Neural cell (in vitro differentiated cells): ENCODE measurements around the gene IMPA2. TPM values are rescaled to one million over a fixed set of nuclear protein-coding genes. Genes with fewer than 3 reads are reported as not detected.
"Not testable (repeated sequence)": the region's sequence is repeated elsewhere in the genome, so short reads cannot be mapped to it uniquely, and the experiment has no call there.

Source experiments
- H2AFZ ChIP-seq: fragments of 200-600, 300-800 bp; sonication (generic), shearing (Covaris generic); 2 replicates; pipeline ENCODE4 v1.6.0; 2014; ENCODE audit warnings: low read depth, mild to moderate bottlenecking, antibody characterized with exemption, low read length, moderate library complexity
- H3F3A ChIP-seq: fragments of 200-600 bp; shearing (Covaris generic); 2 replicates; pipeline ENCODE4 v1.6.1; 2016; ENCODE audit warnings: mild to moderate bottlenecking, moderate library complexity, mixed read lengths, antibody characterized with exemption, low read length; ENCODE audit not compliant: insufficient read depth, poor library complexity, severe bottlenecking
- H3K27ac ChIP-seq: fragments of 200-600, 300-800 bp; sonication (generic), shearing (Covaris generic); 2 replicates; pipeline ENCODE4 v1.5.1; 2014; ENCODE audit warnings: mild to moderate bottlenecking, low read length, moderate library complexity
- H3K27me3 ChIP-seq: fragments of 300-800, 200-600 bp; sonication (generic), shearing (Covaris generic); 2 replicates; pipeline ENCODE4 v1.6.0; 2014; ENCODE audit warnings: mild to moderate bottlenecking, low read depth, low read length, moderate library complexity; ENCODE audit not compliant: insufficient read depth
- H3K36me3 ChIP-seq: fragments of 300-800, 200-600 bp; sonication (generic), shearing (Covaris generic); 2 replicates; pipeline ENCODE4 v1.5.1; 2014; ENCODE audit warnings: mild to moderate bottlenecking, antibody characterized with exemption, low read length, moderate library complexity; ENCODE audit not compliant: insufficient read depth
- H3K4me2 ChIP-seq: fragments of 300-800, 200-600 bp; sonication (generic), shearing (Covaris generic); 2 replicates; pipeline ENCODE4 v1.6.0; 2014; ENCODE audit warnings: mild to moderate bottlenecking, low read length
- H3K4me3 ChIP-seq: fragments of 300-800, 200-600 bp; sonication (generic), shearing (Covaris generic); 2 replicates; pipeline ENCODE4 v1.5.1; 2014; ENCODE audit warnings: mild to moderate bottlenecking, low read length, moderate library complexity
- H3K79me2 ChIP-seq: fragments of 200-600 bp; shearing (Covaris generic); replicated peaks from 2 replicates; pipeline ENCODE4 v1.6.0; 2014; ENCODE audit warnings: mild to moderate bottlenecking, low read length, moderate library complexity; ENCODE audit not compliant: insufficient read depth
- H3K9ac ChIP-seq: fragments of 300-800, 200-600 bp; sonication (generic), shearing (Covaris generic); 2 replicates; pipeline ENCODE4 v1.6.1; 2016; ENCODE audit warnings: mild to moderate bottlenecking, low read length, mixed read lengths
- H3K9me2 ChIP-seq: fragments of 200-600 bp; shearing (Covaris generic); 2 replicates; pipeline ENCODE4 v1.6.1; 2016; ENCODE audit warnings: mild to moderate bottlenecking, low read length, mixed read lengths; ENCODE audit not compliant: insufficient read depth
- H3K9me3 ChIP-seq: fragments of 200-600, 300-800 bp; sonication (generic), shearing (Covaris generic); 2 replicates; pipeline ENCODE4 v1.6.1; 2016; ENCODE audit warnings: mild to moderate bottlenecking, mixed run types, low read length, moderate library complexity, mixed read lengths
- H4K20me1 ChIP-seq: fragments of 200-600 bp; shearing (Covaris generic); 2 replicates; pipeline ENCODE4 v1.6.1; 2016; ENCODE audit warnings: mild to moderate bottlenecking, mixed run types; ENCODE audit not compliant: insufficient read depth
- CTCF ChIP-seq: fragments of 450-650 bp; IDR thresholded peaks from 2 replicates; pipeline ENCODE4 v1.5.1; 2014; ENCODE audit warnings: antibody characterized with exemption, mild to moderate bottlenecking, moderate library complexity; ENCODE audit not compliant: poor library complexity, severe bottlenecking
- EP300 ChIP-seq: fragments of 450-650 bp; conservative IDR thresholded peaks from 2 replicates; pipeline ENCODE4 v1.6.1; 2014; ENCODE audit warnings: antibody characterized with exemption, mild to moderate bottlenecking, moderate library complexity; ENCODE audit not compliant: poor library complexity, severe bottlenecking
- EZH2 ChIP-seq: fragments of 200-600, 300-800 bp; shearing (Covaris generic), sonication (generic); IDR thresholded peaks from 2 replicates; pipeline ENCODE4 v1.6.1; 2014; ENCODE audit warnings: antibody characterized with exemption, low read length, borderline replicate concordance, mild to moderate bottlenecking; ENCODE audit not compliant: insufficient read depth, poor library complexity, severe bottlenecking
- MXI1 ChIP-seq: fragments of 450-650 bp; conservative IDR thresholded peaks from 2 replicates; pipeline ENCODE4 v1.6.1; 2014; ENCODE audit warnings: antibody characterized with exemption, mild to moderate bottlenecking; ENCODE audit not compliant: poor library complexity, severe bottlenecking
- POLR2AphosphoS5 ChIP-seq: IDR thresholded peaks from 2 replicates; pipeline ENCODE4 v1.6.1; 2012
- RAD21 ChIP-seq: fragments of 450-650 bp; conservative IDR thresholded peaks from 2 replicates; pipeline ENCODE4 v1.6.1; 2014; ENCODE audit warnings: antibody characterized with exemption, mild to moderate bottlenecking, moderate library complexity
- REST ChIP-seq: IDR thresholded peaks from 2 replicates; pipeline ENCODE4 v1.6.1; 2012; ENCODE audit warnings: borderline replicate concordance
- SMC3 ChIP-seq: fragments of 450-650 bp; conservative IDR thresholded peaks from 2 replicates; pipeline ENCODE4 v1.6.1; 2014; ENCODE audit warnings: antibody characterized with exemption, mild to moderate bottlenecking, moderate library complexity; ENCODE audit not compliant: poor library complexity
- TAF1 ChIP-seq: IDR thresholded peaks from 2 replicates; pipeline ENCODE4 v1.6.1; 2012; ENCODE audit warnings: low read depth
- polyA plus RNA-seq: library from polyadenylated mRNA; depleted of rRNA; stranded (reverse); fragments of >200 nt; gene quantifications from 2 replicates; pipeline ENCODE4 v1.2.3, GENCODE V29; 2014

IMPA2 gene
- polyA plus RNA-seq, 1 donor from 2014 or later, result 2.7 TPM

GRCh38 chr18:12038639-12039539, 57.6 kb downstream of the IMPA2 start:
- TF ChIP-seq EZH2 (no peak), SMC3 (peak; percentile 98), REST (no peak), EP300 (no peak), RAD21 (peak; percentile 99), CTCF (peak; percentile 99), MXI1 (peak; percentile 40), TAF1 (no peak), POLR2AphosphoS5 (no peak)
- Histone ChIP-seq H3K79me2 (no peaks in the 10 kb centered on the region), H3K4me2 (no peak overlapping the region), H3F3A (no peaks in the 10 kb centered on the region), H3K27ac (no peak overlapping the region), H3K9ac (peak overlapping the region; percentile 62), H4K20me1 (no peaks in the 10 kb centered on the region), H3K36me3 (no peaks in the 10 kb centered on the region), H3K27me3 (peaks cover 11% of the 10 kb centered on the region), H2AFZ (peak overlapping the region; percentile 45), H3K4me3 (peak overlapping the region; percentile 84), H3K9me2 (no peaks in the 10 kb centered on the region), H3K9me3 (no peaks in the 10 kb centered on the region)

GRCh38 chr18:12039540-12039930, 58.2 kb downstream of the IMPA2 start:
- not testable (repeated sequence) for H3K9ac ChIP-seq, H3K36me3 ChIP-seq, H2AFZ ChIP-seq, H4K20me1 ChIP-seq, H3K9me2 ChIP-seq, H3F3A ChIP-seq, H3K9me3 ChIP-seq, H3K4me2 ChIP-seq, H3K4me3 ChIP-seq, H3K79me2 ChIP-seq, H3K27ac ChIP-seq
- H3K27me3 ChIP-seq, result peaks cover 11% of the 10 kb centered on the region
